Measurements from ENCODE around the gene SUGT1.

Gene SUGT1

DNA sequence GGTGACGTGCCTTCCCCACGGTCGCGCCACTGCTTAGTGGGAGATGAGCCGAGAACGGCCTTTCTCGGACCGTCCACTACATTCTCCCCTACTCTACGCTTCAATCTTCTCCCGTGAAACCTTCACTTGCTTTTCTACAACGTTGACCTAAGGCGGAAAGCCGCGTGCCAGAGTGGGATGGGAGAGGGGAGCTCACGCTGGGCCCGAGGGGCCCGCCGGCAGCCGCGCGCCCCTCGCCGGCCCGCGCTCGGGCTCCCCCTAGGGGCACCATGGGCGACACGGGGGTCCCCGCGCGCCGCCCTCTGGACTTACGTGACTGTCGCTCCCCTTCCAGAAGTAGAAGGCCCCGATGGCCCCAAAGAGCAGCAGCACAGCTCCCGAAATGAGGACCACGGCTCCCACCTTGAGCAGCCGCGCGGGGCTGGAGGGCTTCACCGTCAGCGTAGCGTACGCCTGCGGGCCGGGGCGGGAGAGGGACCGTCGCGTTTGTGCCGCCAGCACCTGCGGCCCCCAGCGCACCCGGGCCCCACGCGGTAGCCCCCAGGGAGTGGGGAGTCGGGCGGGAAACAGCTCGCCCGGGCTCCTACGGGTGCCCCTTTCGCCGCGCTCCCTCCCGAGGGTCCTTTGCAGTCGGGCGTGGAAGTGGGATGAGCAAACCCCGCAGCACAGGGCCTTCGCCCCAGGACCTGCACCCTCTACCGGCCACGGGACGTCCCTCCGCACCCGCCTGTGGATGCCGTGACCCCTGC lies 86.3 kb downstream of the SUGT1 start:
- DNase-seq (ENCODE audit: low read depth) = no peak
- TF ChIP-seq, protein P1, sequence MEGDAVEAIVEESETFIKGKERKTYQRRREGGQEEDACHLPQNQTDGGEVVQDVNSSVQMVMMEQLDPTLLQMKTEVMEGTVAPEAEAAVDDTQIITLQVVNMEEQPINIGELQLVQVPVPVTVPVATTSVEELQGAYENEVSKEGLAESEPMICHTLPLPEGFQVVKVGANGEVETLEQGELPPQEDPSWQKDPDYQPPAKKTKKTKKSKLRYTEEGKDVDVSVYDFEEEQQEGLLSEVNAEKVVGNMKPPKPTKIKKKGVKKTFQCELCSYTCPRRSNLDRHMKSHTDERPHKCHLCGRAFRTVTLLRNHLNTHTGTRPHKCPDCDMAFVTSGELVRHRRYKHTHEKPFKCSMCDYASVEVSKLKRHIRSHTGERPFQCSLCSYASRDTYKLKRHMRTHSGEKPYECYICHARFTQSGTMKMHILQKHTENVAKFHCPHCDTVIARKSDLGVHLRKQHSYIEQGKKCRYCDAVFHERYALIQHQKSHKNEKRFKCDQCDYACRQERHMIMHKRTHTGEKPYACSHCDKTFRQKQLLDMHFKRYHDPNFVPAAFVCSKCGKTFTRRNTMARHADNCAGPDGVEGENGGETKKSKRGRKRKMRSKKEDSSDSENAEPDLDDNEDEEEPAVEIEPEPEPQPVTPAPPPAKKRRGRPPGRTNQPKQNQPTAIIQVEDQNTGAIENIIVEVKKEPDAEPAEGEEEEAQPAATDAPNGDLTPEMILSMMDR (IDR thresholded peaks at IDR 0.05; ENCODE audit: insufficient read depth, low read depth, low read length, missing control alignments) = no peak
- H3K4me3 ChIP-seq (ENCODE audit: low read length) = no peak overlapping the region

DNA sequence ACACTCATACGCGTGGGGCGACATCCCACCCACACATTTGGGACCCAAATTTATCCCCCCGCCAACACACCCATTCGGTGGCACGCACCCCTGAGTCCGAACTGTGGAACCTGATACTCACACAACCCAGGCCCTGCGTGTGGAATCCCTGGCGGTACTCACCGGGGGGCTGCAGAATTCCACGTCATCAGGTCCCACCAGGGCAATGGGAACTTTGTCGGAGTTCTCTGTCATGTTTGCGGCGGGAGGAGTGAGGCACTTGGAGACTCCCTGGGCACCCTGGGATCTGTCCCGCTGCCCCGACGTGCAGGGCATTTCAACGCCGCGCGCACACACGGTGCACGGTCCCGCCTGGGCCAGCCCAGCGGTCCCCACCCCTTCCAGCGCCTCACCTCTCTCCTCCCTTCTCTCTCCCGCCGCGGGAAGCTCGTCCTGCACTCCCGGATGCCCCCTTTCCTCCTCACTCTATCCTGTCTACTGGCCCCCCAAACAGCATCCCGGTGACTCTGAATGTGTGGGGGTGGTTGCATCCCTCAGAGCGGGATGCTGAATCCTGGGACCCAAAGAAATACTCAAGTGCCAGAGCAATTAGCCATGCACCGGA lies 86.9 kb downstream of the SUGT1 start, which contains the start of gene CNMD:
Gene CNMD, minus strand, starts transcription at position 353 of the 604 bp plus-strand sequence. Its CDS starts 119 bp downstream, at position 234.
- DNase-seq (ENCODE audit: low read depth) = no peak
- TF ChIP-seq, protein P1 (IDR thresholded peaks at IDR 0.05; ENCODE audit: insufficient read depth, low read depth, low read length, missing control alignments) = no peak
- H3K4me3 ChIP-seq (ENCODE audit: low read length) = no peak within 1 kb of the TSS

DNA sequence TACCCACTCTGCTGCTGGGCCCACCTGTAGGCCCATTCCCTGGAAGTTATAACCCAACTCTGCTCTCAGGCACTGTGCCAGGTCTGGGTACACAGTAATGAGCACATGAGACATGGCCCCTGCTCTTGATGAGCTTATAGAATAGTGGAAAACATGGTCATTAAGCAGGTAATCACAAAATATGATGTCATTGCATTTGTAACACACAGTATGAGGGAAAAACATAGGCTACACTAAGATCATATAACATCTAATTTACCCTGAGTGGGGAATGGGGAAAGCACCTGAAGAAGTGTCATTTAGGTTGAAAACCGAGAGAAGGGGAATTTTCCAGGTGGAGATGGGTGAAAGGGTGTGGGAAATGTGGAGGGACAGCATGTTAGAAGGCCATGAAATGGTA lies 90.9 kb downstream of the SUGT1 start:
- no peak for DNase-seq (ENCODE audit: low read depth)
- TF ChIP-seq, protein P1 (IDR thresholded peaks at IDR 0.05; ENCODE audit: insufficient read depth, low read depth, low read length, missing control alignments) = no peak
- no peak overlapping the region for H3K4me3 ChIP-seq (ENCODE audit: low read length)

DNA sequence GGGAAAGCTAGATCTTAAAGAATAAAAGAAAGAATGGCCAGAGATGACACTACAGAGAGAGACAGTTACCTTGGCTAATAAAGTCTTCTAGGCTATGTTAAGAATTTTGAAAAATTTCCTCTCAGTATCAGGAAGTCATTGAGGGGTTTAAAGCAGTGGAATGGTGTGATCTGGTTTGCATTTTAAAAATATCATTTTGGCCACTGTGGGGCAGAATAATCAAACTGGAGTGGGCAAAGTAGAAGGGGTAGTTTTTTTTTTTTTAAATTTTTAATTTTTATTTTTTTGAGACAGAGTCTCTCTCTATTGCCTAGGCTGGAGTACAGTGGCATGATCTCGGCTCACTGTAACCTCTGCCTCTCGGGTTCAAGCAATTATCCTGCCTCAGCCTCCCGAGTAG lies 91.4 kb downstream of the SUGT1 start:
- no peak overlapping the region for H3K4me3 ChIP-seq (ENCODE audit: low read length)
- DNase-seq (ENCODE audit: low read depth) = no peak
- TF ChIP-seq, protein P1 (IDR thresholded peaks at IDR 0.05; ENCODE audit: insufficient read depth, low read depth, low read length, missing control alignments) = no peak

DNA sequence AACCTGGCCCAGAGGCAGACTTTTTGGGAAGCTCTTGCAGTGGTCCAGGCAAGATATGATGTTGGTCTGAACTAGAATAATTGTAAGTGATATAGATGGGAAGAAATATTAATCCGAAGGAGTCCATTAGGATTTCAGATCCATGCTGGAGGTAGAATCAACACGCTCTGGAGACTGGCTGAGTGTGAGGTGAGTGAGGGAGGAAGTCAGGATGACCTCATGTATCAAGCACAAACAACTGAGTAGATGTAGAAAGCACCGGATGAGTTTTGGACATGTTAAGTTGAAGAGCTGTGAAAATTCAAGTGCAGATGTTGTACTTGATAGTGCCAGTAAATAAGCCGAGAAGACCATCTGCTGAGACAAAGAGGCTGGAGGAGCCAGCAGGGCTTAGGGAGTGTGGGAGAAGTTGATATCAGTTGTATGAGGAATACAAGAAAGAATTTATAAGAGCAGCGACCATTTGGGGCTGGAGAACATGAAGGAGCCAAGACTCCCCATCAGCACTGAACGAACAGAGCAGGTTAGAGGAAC lies 92.3 kb downstream of the SUGT1 start:
- no peak overlapping the region for H3K4me3 ChIP-seq (ENCODE audit: low read length)
- no peak for DNase-seq (ENCODE audit: low read depth)
- TF ChIP-seq, protein P1 (IDR thresholded peaks at IDR 0.05; ENCODE audit: insufficient read depth, low read depth, low read length, missing control alignments) = no peak

DNA sequence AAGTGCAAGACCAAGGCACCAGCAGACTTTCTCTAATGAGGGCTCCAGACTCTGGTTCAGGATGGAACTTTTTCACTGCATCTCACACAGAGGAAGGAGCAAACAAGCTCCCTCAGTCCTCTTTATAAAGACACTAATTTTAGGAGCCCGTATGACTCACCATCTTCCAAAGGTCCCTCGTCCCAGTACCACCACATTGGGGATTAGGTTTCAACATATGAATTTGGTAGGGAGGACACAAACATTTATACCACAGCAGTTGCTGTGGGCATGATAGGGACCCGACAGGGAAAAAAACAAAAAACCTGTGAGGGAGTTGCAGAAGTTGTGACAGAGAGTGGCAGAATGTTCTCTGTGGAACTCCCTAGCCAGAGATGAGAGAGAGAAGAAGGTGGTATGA lies 93.5 kb downstream of the SUGT1 start:
- no peak overlapping the region for H3K4me3 ChIP-seq (ENCODE audit: low read length)
- no peak for DNase-seq (ENCODE audit: low read depth)
- TF ChIP-seq, protein P1 (IDR thresholded peaks at IDR 0.05; ENCODE audit: insufficient read depth, low read depth, low read length, missing control alignments) = no peak
